PC-9 (cell line): ENCODE data around the gene NELL1.

Experiments used
- EZH2 ChIP-seq: fragments of 200-600 bp; sonication (generic); IDR thresholded peaks from 2 replicates; pipeline ENCODE4 v1.8.0; 2017; ENCODE audit warnings: antibody characterized with exemption, low read depth
- TF ChIP-seq, protein P1 (sequence below): fragments of 200-600 bp; sonication (generic); conservative IDR thresholded peaks from 2 replicates; pipeline ENCODE4 v1.6.1; 2017; ENCODE audit warnings: mixed run types, antibody characterized with exemption, mild to moderate bottlenecking, moderate library complexity

DNA sequence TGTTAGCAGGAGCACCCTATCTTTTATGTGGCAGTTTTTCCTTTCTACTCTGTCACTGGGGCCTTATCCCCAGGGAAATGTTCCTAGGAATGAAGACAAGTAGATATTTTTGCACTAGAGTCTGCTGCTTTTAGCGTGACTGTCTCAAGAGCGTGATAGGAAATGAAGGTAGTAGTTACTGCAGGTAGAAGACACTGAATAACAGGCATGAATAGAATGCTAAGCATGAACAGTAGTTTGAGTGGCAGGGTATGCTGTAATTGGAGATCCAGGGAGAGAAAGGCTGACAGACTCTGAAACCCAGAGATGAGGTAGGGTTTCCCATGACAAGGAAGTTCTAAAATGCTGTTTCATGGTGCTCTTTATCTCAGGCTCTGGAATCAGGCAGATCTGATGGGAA is 475.1 kb downstream of the NELL1 start:
- TF ChIP-seq, protein P1, sequence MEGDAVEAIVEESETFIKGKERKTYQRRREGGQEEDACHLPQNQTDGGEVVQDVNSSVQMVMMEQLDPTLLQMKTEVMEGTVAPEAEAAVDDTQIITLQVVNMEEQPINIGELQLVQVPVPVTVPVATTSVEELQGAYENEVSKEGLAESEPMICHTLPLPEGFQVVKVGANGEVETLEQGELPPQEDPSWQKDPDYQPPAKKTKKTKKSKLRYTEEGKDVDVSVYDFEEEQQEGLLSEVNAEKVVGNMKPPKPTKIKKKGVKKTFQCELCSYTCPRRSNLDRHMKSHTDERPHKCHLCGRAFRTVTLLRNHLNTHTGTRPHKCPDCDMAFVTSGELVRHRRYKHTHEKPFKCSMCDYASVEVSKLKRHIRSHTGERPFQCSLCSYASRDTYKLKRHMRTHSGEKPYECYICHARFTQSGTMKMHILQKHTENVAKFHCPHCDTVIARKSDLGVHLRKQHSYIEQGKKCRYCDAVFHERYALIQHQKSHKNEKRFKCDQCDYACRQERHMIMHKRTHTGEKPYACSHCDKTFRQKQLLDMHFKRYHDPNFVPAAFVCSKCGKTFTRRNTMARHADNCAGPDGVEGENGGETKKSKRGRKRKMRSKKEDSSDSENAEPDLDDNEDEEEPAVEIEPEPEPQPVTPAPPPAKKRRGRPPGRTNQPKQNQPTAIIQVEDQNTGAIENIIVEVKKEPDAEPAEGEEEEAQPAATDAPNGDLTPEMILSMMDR = no peak
- TF ChIP-seq EZH2 = no peak
